Right lobe of liver (tissue), 4 donors: ENCODE results near the gene ALKBH6.

Experiments
- POLR2A ChIP-seq: fragments of 450-650 bp; IDR thresholded peaks from one replicate; pipeline ENCODE4 v1.6.1; 2017; ENCODE audit warnings: antibody characterized with exemption, mild to moderate bottlenecking
- TF ChIP-seq, protein P1 (sequence below), 4 donors: fragments of 200-600 bp in 3 of 4; fragments of 450-650 bp in 1 of 4; IDR thresholded peaks; one replicate each; pipeline versions ENCODE4 v1.5.1 to v1.8.0; 2016 to 2022; ENCODE audit warnings: antibody characterized with exemption in 4 of 4, mild to moderate bottlenecking in 2 of 4
- donor health status: DM: no; HTN: no; CAD: no.
- donor health status: DM: no; HTN: no; CAD: no.
- donor health status: DM: no; HTN: yes; CAD: no.

DNA sequence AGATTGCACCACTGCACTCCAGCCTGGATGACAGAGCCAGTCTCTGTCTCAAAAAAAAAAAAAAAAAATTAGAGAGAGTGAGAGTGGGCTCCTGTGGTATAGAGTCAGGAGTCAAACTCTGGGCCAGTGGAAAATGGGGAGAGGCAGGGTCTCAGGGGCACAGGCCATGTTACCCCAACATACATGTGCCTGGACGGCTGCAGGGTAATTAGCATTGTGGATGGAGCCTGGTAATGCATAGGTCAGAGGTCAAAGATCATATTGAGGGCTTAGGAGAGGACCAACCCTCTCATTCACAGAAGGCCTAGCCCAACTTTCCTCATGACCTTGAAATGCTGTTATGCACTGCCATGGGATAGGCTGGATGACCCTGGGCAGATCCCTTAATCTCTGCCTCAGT is 11.5 kb upstream of the ALKBH6 start:
- no peak for TF ChIP-seq POLR2A
- TF ChIP-seq, protein P1, sequence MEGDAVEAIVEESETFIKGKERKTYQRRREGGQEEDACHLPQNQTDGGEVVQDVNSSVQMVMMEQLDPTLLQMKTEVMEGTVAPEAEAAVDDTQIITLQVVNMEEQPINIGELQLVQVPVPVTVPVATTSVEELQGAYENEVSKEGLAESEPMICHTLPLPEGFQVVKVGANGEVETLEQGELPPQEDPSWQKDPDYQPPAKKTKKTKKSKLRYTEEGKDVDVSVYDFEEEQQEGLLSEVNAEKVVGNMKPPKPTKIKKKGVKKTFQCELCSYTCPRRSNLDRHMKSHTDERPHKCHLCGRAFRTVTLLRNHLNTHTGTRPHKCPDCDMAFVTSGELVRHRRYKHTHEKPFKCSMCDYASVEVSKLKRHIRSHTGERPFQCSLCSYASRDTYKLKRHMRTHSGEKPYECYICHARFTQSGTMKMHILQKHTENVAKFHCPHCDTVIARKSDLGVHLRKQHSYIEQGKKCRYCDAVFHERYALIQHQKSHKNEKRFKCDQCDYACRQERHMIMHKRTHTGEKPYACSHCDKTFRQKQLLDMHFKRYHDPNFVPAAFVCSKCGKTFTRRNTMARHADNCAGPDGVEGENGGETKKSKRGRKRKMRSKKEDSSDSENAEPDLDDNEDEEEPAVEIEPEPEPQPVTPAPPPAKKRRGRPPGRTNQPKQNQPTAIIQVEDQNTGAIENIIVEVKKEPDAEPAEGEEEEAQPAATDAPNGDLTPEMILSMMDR (IDR thresholded peaks at IDR 0.05), result no peak
